Gastrocnemius medialis (tissue), 4 donors: ENCODE results near the gene DUS1L. TPM values are rescaled to one million over a fixed set of nuclear protein-coding genes. Genes with fewer than 3 reads are reported as not detected.

ENCODE experiments used
- ATAC-seq, 2 donors: fragments of 150-250 bp; one replicate each; pipeline ENCODE4 v1.9.1; 2016
- DNase-seq, 2 donors: peaks; one replicate each; pipeline ENCODE4 v3.0.0-alpha.2; 2019
- H3K27ac ChIP-seq, 4 donors: fragments of 200-600 bp; sonication (generic); 1 replicate in 1 of 4; 2 replicates in 3 of 4; pipeline ENCODE4 v1.5.1; 2016 to 2018; ENCODE audit warnings: mild to moderate bottlenecking in 2 of 4, moderate library complexity in 1 of 4
- H3K27me3 ChIP-seq, 3 donors: fragments of 200-600 bp; sonication (generic) in 2 of 3; 1 replicate in 1 of 3; 2 replicates in 2 of 3; pipeline versions ENCODE4 v1.5.1 to v1.6.0; 2016 to 2019; ENCODE audit warnings: mild to moderate bottlenecking in 1 of 3, moderate library complexity in 1 of 3
- H3K36me3 ChIP-seq, 2 donors: fragments of 200-600 bp; sonication (generic) in 1 of 2; one replicate each; pipeline ENCODE4 v1.5.1; 2017 to 2018
- H3K4me1 ChIP-seq, 2 donors: fragments of 200-600 bp; sonication (generic) in 1 of 2; one replicate each; pipeline ENCODE4 v1.5.1; 2016 to 2017; ENCODE audit warnings: mild to moderate bottlenecking in 2 of 2
- H3K4me3 ChIP-seq, 4 donors: fragments of 200-600 bp; sonication (generic) in 3 of 4; 1 replicate in 1 of 4; 2 replicates in 3 of 4; pipeline ENCODE4 v1.5.1; 2016 to 2019; ENCODE audit warnings: mild to moderate bottlenecking in 2 of 4
- H3K9me3 ChIP-seq, 3 donors: fragments of 200-600 bp; sonication (generic) in 2 of 3; 1 replicate in 1 of 3; 2 replicates in 2 of 3; pipeline ENCODE4 v1.5.1; 2016 to 2019
- CTCF ChIP-seq, 5 experiments: fragments of 450-650 bp in 3 of 5; fragments of 200-600 bp in 2 of 5; sonication (generic) in 2 of 5; IDR thresholded peaks in 4 of 5; conservative IDR thresholded peaks in 1 of 5; 1 replicate in 4 of 5; 2 replicates in 1 of 5; pipeline ENCODE4 v1.5.1; 2016 to 2019; ENCODE audit warnings: antibody characterized with exemption in 5 of 5, mild to moderate bottlenecking in 3 of 5, moderate library complexity in 3 of 5
- POLR2A ChIP-seq, 2 donors: fragments of 450-650 bp; IDR thresholded peaks; one replicate each; pipeline ENCODE4 v1.6.1; 2017; ENCODE audit warnings: antibody characterized with exemption in 2 of 2, mild to moderate bottlenecking in 2 of 2, moderate library complexity in 2 of 2
- in situ Hi-C, 4 donors: fragments of 200-750 bp; cut with MboI; loops; one replicate each; pipeline versions ENCODE4 v1.15.0 to v1.8.0; 2017; ENCODE audit warnings: low sequenced_read_pairs in 4 of 4
- intact Hi-C: fragments of 100-400 bp; cut with DNase I; formaldehyde crosslinking; loops from one replicate; pipeline ENCODE4 v1.15.1; 2023; ENCODE audit warnings: low total_unique reads
- total RNA-seq, 4 donors: library from RNA; depleted of rRNA; stranded (reverse); fragments of >200 nt; gene quantifications; one replicate each; pipeline versions ENCODE4 v1.1.0 to v1.2.3, GENCODE V29; 2016

The DUS1L gene
- total RNA-seq, 4 donors from 2014 or later = 54.6 to 119 (median 83.2) TPM

GRCh38 chr17:82052638-82053059 lies 13.0 kb downstream of the DUS1L start:
- Histone ChIP-seq H3K36me3 (peaks cover 0 to 67% of the 10 kb centered on the region in 2 donors), H3K9me3 (no peaks in the 10 kb centered on the region), H3K4me1 (peaks cover 22 to 29% of the 10 kb centered on the region in 2 donors), H3K4me3 (peak overlapping the region; percentile 64 to 74 (median 70)), H3K27ac (peak overlapping the region in 3 of 4 donors; percentile 60 to 72 (median 69)), H3K27me3 (no peaks in the 10 kb centered on the region)
- intact Hi-C loops = loop anchor here (5.0 kb wide), 1 partner anchor 45 kb away; the partner anchor contains the start of gene FASN
- ATAC-seq = no peak
- in situ Hi-C loops = no loop called here
- no peak for DNase-seq
- TF ChIP-seq POLR2A (IDR thresholded peaks at IDR 0.05) (no peak), CTCF (IDR thresholded peaks at IDR 0.05 in 4 of 5, conservative IDR thresholded peaks at IDR 0.05 in 1 of 5) (no peak)

GRCh38 chr17:82051776-82052637 lies 13.6 kb downstream of the DUS1L start, which contains the start of the genes GPS1 and RFNG:
TSS of gene GPS1 (plus strand) at chr17:82051898. CDS start at chr17:82051932, 34 bp downstream.
TSS of gene RFNG (minus strand) at chr17:82051811. CDS start at chr17:82051766, 45 bp downstream.
- ATAC-seq (peak; percentile 76 to 85), DNase-seq (peak; percentile 46 to 68)
- Histone ChIP-seq H3K27ac (peak within 1 kb of the TSS; percentile 43 to 72 (median 64)), H3K9me3 (no peaks in the 10 kb centered on the region), H3K4me3 (peak within 1 kb of the TSS; percentile 66 to 87 (median 74)), H3K36me3 (peaks cover 0 to 68% of the 10 kb centered on the region in 2 donors), H3K4me1 (peaks cover 22 to 29% of the 10 kb centered on the region in 2 donors), H3K27me3 (no peaks in the 10 kb centered on the region)
- in situ Hi-C loops (no loop called here), intact Hi-C loops (loop anchor here (5.0 kb wide), 1 partner anchor 45 kb away; the partner anchor contains the start of gene FASN)
- TF ChIP-seq CTCF (IDR thresholded peaks at IDR 0.05 in 4 of 5, conservative IDR thresholded peaks at IDR 0.05 in 1 of 5) = no peak
- peak; percentile 29 to 51 for TF ChIP-seq POLR2A (IDR thresholded peaks at IDR 0.05)

GRCh38 chr17:82050761-82051641 lies 14.6 kb downstream of the DUS1L start:
- peak; percentile 16 to 34 for ATAC-seq
- peak overlapping the region; percentile 36 to 72 (median 58) for H3K27ac ChIP-seq
- DNase-seq = no peak
- intact Hi-C loops = loop anchor here (5.0 kb wide), 1 partner anchor 46 kb away; the partner anchor contains the start of gene FASN
- H3K36me3 ChIP-seq = peaks cover 0 to 63% of the 10 kb centered on the region in 2 donors
- in situ Hi-C loops = no loop called here
- H3K4me3 ChIP-seq = peak overlapping the region; percentile 52 to 87 (median 74)
- H3K27me3 ChIP-seq = no peaks in the 10 kb centered on the region
- peaks cover 22 to 29% of the 10 kb centered on the region in 2 donors for H3K4me1 ChIP-seq
- TF ChIP-seq POLR2A (IDR thresholded peaks at IDR 0.05) = no peak
- TF ChIP-seq CTCF (IDR thresholded peaks at IDR 0.05 in 4 of 5, conservative IDR thresholded peaks at IDR 0.05 in 1 of 5) = peak in 1 of 5 experiments; percentile 6
- no peaks in the 10 kb centered on the region for H3K9me3 ChIP-seq

- peaks cover 22 to 29% of the 10 kb centered on the region in 2 donors for H3K4me1 ChIP-seq
- no peak for ATAC-seq
- in situ Hi-C loops = no loop called here
Observed at GRCh38 chr17:82050152-82050760, 15.3 kb downstream of the DUS1L start.

More at GRCh38 chr17:82050152-82050760, 15.3 kb downstream of the DUS1L start:
- TF ChIP-seq CTCF (IDR thresholded peaks at IDR 0.05 in 4 of 5, conservative IDR thresholded peaks at IDR 0.05 in 1 of 5) = no peak
- no peak for TF ChIP-seq POLR2A (IDR thresholded peaks at IDR 0.05)
- peak overlapping the region in 3 of 4 donors; percentile 36 to 60 (median 56) for H3K27ac ChIP-seq
- intact Hi-C loops = loop anchor here (5.0 kb wide), 1 partner anchor 47 kb away; the partner anchor contains the start of gene FASN
- no peaks in the 10 kb centered on the region for H3K27me3 ChIP-seq
- no peak for DNase-seq
- no peaks in the 10 kb centered on the region for H3K9me3 ChIP-seq
- peaks cover 0 to 56% of the 10 kb centered on the region in 2 donors for H3K36me3 ChIP-seq
- H3K4me3 ChIP-seq = peak overlapping the region; percentile 52 to 87 (median 74)
